SJCRH30 (cell line): ENCODE measurements around the gene SLC16A12. TPM values are rescaled to one million over a fixed set of nuclear protein-coding genes. Genes with fewer than 3 reads are reported as not detected.

Experiments
- DNase-seq, 2 experiments: peaks; one replicate each; pipeline ENCODE4 v3.0.0-alpha.2; 2015 to 2020
- H3K27ac ChIP-seq: fragments of 250-450 bp; sonication (Bioruptor Pico); 2 replicates; pipeline ENCODE4 v1.5.1; 2020; ENCODE audit warnings: mild to moderate bottlenecking, moderate library complexity
- H3K27me3 ChIP-seq: fragments of 250-450 bp; sonication (Bioruptor Pico); 2 replicates; pipeline ENCODE4 v1.5.1; 2020; ENCODE audit warnings: mild to moderate bottlenecking, moderate library complexity
- H3K36me3 ChIP-seq: fragments of 250-450 bp; sonication (Bioruptor Pico); 2 replicates; pipeline ENCODE4 v1.5.1; 2020; ENCODE audit warnings: mild to moderate bottlenecking, moderate library complexity
- H3K4me1 ChIP-seq: fragments of 250-450 bp; sonication (Bioruptor Pico); 2 replicates; pipeline ENCODE4 v1.5.1; 2020; ENCODE audit warnings: mild to moderate bottlenecking, moderate library complexity
- H3K4me3 ChIP-seq: fragments of 250-450 bp; sonication (Bioruptor Pico); 2 replicates; pipeline ENCODE4 v1.5.1; 2020; ENCODE audit warnings: mild to moderate bottlenecking, moderate library complexity
- H3K9me3 ChIP-seq: fragments of 250-450 bp; sonication (Bioruptor Pico); replicated peaks from 2 replicates; pipeline ENCODE4 v1.5.1; 2020; ENCODE audit warnings: mild to moderate bottlenecking, moderate library complexity
- total RNA-seq: library from RNA; depleted of rRNA; stranded (reverse); fragments of >200 nt; shearing (Covaris generic); gene quantifications from 2 replicates; pipeline ENCODE4 v1.2.3, GENCODE V29; 2014; rRNA removed

Gene SLC16A12, protein sequence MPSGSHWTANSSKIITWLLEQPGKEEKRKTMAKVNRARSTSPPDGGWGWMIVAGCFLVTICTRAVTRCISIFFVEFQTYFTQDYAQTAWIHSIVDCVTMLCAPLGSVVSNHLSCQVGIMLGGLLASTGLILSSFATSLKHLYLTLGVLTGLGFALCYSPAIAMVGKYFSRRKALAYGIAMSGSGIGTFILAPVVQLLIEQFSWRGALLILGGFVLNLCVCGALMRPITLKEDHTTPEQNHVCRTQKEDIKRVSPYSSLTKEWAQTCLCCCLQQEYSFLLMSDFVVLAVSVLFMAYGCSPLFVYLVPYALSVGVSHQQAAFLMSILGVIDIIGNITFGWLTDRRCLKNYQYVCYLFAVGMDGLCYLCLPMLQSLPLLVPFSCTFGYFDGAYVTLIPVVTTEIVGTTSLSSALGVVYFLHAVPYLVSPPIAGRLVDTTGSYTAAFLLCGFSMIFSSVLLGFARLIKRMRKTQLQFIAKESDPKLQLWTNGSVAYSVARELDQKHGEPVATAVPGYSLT
- 0.15 and 0.18 TPM in 2 replicates for total RNA-seq

DNA sequence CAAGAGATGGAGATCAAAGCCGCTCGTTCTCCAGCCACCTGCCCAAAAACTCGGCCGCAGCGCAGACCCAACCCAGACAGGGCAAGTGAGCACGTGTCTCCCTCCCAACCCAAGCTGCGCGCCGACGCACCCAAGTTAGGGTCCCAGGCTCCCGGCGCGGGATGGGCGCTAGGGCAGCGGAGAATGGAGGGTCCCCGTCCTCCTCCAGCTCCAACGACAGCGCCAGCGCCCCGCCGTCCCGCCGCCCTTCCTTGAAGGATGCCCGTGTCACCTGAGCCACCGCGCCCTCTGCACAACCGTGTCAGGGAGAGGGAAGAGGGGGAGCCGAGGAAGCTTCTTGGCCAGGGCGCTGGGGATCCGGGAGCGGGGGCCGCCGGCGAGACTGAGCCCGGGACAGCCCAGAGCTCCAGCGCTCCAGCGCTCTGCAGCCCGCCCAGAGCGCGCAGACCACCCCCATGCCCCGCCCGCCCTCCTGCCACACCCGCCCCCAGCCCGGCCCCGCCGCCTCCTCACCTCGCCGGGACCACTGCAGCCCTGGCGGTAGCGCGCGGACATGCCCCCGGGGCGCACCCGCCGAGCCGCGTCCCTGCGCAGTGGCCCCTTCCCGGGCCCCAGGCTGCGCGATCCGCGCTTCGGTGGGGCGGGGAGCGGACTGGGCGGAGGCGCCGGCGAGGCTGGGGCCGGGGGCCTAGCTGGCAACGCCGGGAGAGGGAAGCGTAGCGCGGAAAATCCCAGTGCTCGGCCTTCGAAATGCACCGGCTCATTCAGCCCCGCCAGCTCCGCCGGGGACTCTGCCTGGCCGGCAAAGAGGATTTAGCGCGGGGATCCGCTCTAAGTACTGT, at the start of gene SLC16A12:
Gene SLC16A12 (minus strand): TSS at position 424 of the 842 bp plus-strand sequence. CDS start 73,016 bp downstream, outside the sequence.
- no peak for DNase-seq
- no peaks in the 10 kb centered on the region for H3K4me1 ChIP-seq
- H3K27me3 ChIP-seq, result no peaks in the 10 kb centered on the region

DNA sequence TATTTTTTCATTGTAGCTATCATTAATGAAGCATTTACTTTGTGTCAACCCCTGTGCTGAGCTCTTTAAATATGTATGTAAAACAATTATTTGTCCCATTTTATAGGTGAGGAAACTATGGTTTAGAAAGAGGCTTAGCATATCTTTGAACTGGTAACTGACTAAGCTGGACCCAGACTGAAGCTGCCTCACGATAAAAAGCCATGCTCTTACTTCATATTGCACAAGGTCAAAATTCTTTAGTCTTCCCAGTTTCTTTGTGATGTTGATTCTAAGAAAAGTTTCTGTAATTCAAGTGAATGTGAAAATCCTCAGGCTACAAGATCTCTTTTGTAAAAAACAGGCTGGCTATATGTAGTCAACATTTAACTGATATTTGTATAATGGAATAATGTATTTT, 46.6 kb upstream of the SLC16A12 start:
- Histone ChIP-seq H3K36me3 (no peaks in the 10 kb centered on the region), H3K9me3 (no peaks in the 10 kb centered on the region), H3K27ac (no peak overlapping the region), H3K27me3 (no peaks in the 10 kb centered on the region), H3K4me3 (no peak overlapping the region), H3K4me1 (no peaks in the 10 kb centered on the region)
- no peak for DNase-seq

More for the DNA sequence above, at the start of gene SLC16A12:
- Histone ChIP-seq H3K9me3 (no peaks in the 10 kb centered on the region), H3K4me3 (no peak within 1 kb of the TSS), H3K36me3 (no peaks in the 10 kb centered on the region), H3K27ac (no peak within 1 kb of the TSS)

DNA sequence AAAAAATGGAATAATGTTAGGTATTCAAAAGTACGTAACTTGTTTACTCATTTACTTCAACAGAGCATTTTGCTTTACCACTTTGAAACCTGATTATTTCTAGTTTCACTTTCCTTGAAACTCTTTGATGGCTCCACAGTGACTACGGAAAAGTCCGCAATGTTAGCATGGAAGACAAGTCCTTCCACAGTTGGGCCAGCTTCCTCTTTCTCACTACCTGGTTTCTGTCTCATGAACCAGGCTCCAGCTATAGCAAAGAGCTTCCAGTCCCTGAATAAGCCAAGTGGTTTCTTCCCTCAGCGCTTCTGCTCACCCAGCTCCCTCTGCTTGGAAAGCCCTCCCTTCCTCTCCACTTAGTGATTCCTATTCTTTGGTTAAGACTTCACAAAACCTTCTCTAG, 44.8 kb upstream of the SLC16A12 start:
- H3K27me3 ChIP-seq, result no peaks in the 10 kb centered on the region
- no peaks in the 10 kb centered on the region for H3K9me3 ChIP-seq
- H3K27ac ChIP-seq, result no peak overlapping the region

DNA sequence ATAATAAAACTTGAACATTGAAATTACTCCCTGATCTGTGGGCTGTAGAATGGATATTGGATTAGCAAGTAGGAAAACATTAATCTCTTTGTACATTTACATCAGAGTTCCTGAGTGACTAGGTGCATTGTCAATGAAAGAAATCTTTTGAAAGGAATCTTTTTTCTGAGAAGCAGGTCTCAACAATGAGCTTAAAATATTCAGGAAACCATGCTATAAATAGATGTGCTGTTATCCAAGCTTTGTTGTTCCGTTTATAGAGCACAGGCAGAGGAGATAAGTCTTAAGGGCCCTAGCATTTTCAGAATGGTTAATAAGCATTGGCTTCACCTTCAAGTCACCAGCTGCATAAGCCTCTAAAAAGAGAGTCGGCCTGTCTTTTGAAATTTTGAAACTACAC, 41.3 kb upstream of the SLC16A12 start:
- no peak for DNase-seq
- H3K9me3 ChIP-seq, result no peaks in the 10 kb centered on the region
- no peak overlapping the region for H3K4me3 ChIP-seq
- H3K27me3 ChIP-seq, result no peaks in the 10 kb centered on the region
- H3K27ac ChIP-seq, result no peak overlapping the region
- H3K4me1 ChIP-seq, result peaks cover 22% of the 10 kb centered on the region
- no peaks in the 10 kb centered on the region for H3K36me3 ChIP-seq

More for the DNA sequence above, 44.8 kb upstream of the SLC16A12 start:
- DNase-seq, result no peak
- H3K4me1 ChIP-seq, result peaks cover 9% of the 10 kb centered on the region
- no peak overlapping the region for H3K4me3 ChIP-seq
- H3K36me3 ChIP-seq, result no peaks in the 10 kb centered on the region

DNA sequence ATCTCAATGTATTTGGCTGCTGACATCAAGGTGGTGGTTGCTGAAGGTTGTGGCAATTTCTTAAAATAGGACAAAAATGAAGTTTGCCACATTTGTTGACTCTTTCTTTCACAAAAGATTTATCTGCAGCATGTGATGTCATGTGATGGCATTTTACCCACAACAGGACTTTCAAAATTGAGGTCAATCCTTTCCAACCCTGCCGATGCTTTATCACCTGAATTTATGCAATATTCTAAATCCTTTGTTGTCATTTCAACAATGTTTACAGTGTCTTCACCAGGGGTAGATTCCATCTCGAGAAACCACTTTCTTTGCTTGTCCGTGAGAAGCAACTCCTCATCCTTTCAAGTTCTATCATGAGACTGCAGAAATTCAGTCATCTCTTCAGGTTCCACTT, 40.6 kb upstream of the SLC16A12 start:
- no peak for DNase-seq
- Histone ChIP-seq H3K4me3 (no peak overlapping the region), H3K27ac (peak overlapping the region; percentile 89), H3K4me1 (peaks cover 22% of the 10 kb centered on the region), H3K36me3 (no peaks in the 10 kb centered on the region), H3K27me3 (no peaks in the 10 kb centered on the region), H3K9me3 (no peaks in the 10 kb centered on the region)

DNA sequence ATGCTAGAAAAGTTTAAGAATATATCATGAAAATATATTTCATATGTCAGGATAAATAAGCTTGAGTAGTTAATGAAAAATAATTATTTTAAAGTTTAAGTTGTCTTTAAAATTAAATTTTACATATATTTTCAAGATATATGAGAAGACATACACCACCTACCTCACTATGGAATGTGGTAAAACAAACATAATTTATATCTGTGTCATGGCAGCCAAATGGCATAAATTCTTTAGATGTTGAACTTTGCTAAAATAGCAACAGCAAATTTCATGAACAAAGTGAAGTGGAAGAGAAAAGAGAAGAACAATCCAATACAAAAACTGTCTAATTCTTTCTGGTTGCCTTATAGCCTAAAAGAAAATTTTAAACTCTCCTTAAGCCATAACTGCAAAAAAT, 39.6 kb upstream of the SLC16A12 start:
- H3K4me3 ChIP-seq, result no peak overlapping the region
- no peak for DNase-seq
- peaks cover 22% of the 10 kb centered on the region for H3K4me1 ChIP-seq
- no peaks in the 10 kb centered on the region for H3K36me3 ChIP-seq
- no peaks in the 10 kb centered on the region for H3K9me3 ChIP-seq
- H3K27me3 ChIP-seq, result no peaks in the 10 kb centered on the region
- peak overlapping the region; percentile 89 for H3K27ac ChIP-seq

DNA sequence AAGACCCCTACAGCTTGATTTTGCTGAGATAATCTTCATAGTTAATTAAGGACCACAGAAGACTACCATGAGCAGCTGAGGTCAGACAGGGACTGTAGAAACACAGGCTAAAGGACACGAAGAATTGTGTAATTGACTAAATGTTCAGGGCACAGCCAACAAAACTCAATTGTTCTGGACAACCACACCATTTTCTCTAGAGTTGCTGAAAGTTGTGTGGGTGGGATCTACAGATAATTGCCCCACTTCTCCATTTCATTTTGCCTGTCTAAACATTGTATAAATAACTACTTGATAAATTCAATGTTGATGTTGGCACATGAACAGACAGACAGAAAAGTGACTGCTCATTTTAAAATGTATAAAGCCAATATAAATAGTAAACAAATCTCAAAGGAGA, 39.0 kb upstream of the SLC16A12 start:
- H3K9me3 ChIP-seq, result no peaks in the 10 kb centered on the region
- peaks cover 22% of the 10 kb centered on the region for H3K4me1 ChIP-seq
- DNase-seq, result peak; percentile 55 to 76
- peak overlapping the region; percentile 89 for H3K27ac ChIP-seq
- no peak overlapping the region for H3K4me3 ChIP-seq
- H3K27me3 ChIP-seq, result no peaks in the 10 kb centered on the region
- no peaks in the 10 kb centered on the region for H3K36me3 ChIP-seq

DNA sequence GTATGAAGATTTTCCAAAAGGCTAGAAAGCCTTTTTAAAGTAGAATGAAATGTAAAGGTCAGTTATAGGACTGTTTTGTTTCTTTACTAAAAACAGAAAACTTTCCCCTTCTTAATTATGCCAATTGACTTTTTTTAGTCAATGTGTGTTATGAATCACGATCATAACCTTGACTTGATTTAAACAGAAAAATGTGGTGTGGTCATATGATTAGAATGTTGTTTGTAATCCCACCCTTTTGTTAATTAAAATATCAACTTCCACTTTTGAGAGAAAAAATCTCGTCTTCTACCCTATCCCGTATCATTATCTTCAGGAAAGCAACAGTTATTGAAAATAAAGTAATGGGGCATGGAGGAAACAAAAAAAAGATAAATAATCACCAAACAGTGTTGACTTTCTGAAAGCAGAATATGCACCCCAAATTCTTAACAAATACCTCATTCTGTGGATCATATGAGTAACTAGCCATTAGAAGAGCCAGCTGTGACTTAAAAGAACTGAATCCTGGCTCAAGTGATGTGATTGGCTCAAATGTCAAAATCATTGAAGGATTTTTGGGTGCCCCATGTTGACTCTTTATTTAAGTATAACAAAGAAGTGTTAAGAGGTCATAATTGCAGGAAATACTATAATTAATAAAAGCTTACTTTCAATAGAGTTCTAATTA, 32.3 kb upstream of the SLC16A12 start:
- DNase-seq, result no peak
- Histone ChIP-seq H3K4me3 (no peak overlapping the region), H3K9me3 (no peaks in the 10 kb centered on the region), H3K4me1 (no peaks in the 10 kb centered on the region), H3K36me3 (no peaks in the 10 kb centered on the region), H3K27ac (no peak overlapping the region), H3K27me3 (no peaks in the 10 kb centered on the region)

DNA sequence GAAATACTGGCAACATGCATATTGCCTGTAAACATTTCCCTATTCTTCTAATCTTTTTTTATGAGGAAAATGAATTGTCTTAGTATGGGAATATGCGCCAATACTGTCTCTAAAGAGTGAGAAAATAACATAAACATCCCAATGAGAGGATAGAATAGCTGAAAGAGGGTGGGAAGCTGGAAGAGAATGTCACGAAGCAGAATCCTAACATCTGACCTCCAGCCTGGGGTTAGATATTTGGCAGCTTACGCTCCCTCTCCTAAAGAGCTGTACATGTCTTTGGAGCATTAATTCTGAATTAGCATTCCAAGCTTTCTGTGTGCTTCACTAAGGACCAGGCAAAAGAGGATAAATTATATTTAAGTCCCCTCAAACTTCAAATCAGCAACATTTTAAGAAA, 31.6 kb upstream of the SLC16A12 start:
- Histone ChIP-seq H3K27me3 (no peaks in the 10 kb centered on the region), H3K4me1 (no peaks in the 10 kb centered on the region), H3K9me3 (no peaks in the 10 kb centered on the region), H3K27ac (no peak overlapping the region), H3K4me3 (no peak overlapping the region), H3K36me3 (no peaks in the 10 kb centered on the region)
- no peak for DNase-seq

DNA sequence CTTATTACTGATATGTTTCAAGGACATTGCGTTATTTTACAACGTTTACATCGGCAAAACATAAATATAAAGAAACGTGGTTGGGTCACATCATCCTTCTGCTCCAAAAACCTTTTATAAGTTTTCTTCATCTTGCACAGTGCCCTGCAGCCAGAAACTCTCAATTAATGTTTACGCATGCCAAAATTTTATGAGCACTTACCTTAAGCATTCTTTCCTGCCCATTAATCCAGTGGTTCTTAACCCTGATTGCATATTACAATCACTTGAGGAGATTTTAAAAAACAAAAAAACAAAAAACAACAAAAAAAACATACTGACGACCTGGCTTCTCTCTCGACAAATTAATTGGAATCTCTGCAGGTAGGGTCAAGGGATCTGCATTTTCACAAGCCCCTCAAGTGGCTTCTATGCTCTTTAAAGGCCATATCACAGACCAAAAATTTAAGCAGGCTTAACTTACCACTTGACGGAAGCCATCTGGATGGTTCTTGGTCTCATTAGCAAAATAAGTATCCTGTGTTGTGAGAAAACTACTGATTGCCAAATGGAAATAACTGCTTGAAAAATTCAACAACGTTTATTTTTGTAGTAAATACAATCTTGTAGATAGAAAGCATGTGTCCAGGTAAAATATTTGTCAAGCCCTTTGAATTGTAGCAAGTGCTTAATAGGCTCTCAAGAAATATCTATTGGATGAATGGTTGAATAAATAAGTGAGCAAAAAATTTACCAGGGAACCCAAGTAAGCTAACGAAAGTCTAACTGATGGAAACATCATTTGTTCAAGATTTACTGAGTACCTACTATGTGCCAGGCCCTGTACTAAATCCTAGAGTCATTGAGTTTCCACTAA, 30.9 kb upstream of the SLC16A12 start:
- DNase-seq, result no peak
- Histone ChIP-seq H3K27me3 (no peaks in the 10 kb centered on the region), H3K4me3 (no peak overlapping the region), H3K27ac (no peak overlapping the region), H3K4me1 (no peaks in the 10 kb centered on the region), H3K9me3 (no peaks in the 10 kb centered on the region), H3K36me3 (no peaks in the 10 kb centered on the region)

DNA sequence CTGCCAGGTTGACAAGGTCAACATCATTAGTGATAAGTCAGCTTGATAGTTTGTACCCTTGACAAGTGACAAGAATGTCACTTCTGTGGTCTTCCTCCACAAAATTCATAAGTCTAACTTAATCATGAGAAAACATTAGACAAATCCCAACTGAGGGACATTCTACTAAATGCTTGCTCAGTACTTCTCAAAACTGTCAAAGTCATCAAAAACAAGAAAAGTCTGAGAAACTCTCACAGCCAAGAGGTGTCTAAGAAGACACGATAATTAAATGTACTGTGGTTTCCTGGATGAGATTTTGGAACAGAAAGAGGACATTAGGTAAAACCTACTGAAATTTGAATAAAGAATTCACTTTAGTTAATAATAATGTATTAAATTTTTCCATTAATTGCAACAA, 29.8 kb upstream of the SLC16A12 start:
- H3K4me1 ChIP-seq, result no peaks in the 10 kb centered on the region
- no peaks in the 10 kb centered on the region for H3K9me3 ChIP-seq
- no peak for DNase-seq
- no peaks in the 10 kb centered on the region for H3K27me3 ChIP-seq
- H3K36me3 ChIP-seq, result no peaks in the 10 kb centered on the region
- no peak overlapping the region for H3K4me3 ChIP-seq
- H3K27ac ChIP-seq, result no peak overlapping the region

DNA sequence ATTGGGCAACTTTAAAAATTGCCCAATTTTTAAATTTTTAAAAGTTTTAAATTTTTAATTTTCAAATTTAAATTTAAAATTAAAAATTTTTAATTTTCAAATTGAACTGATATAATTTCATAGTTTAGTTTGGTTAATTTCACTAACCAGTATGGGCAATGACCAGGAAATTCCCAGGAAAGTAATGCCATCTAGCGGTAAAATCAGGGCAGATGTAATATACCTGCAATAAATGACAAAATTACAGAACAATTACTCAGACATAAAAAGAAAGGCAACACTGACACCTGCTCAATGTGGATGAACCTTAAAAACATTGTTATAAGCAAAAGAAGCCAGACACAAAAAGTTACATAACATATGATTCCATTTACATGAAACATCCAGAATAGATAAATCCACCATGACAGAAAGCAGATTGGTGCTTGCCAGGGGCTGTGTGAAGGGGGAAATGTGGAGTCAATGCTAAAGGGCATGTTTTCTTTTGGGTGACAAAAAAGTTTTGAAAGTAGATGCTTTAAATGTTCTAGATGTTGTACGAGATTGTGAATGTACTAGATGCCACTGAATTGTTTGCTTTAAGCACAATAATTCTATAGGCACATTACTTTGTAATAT, 28.6 kb upstream of the SLC16A12 start:
- H3K4me1 ChIP-seq, result no peaks in the 10 kb centered on the region
- no peaks in the 10 kb centered on the region for H3K27me3 ChIP-seq
- no peak overlapping the region for H3K27ac ChIP-seq
- no peaks in the 10 kb centered on the region for H3K9me3 ChIP-seq
- H3K36me3 ChIP-seq, result no peaks in the 10 kb centered on the region
- DNase-seq, result peak; percentile 6 to 55
- no peak overlapping the region for H3K4me3 ChIP-seq

DNA sequence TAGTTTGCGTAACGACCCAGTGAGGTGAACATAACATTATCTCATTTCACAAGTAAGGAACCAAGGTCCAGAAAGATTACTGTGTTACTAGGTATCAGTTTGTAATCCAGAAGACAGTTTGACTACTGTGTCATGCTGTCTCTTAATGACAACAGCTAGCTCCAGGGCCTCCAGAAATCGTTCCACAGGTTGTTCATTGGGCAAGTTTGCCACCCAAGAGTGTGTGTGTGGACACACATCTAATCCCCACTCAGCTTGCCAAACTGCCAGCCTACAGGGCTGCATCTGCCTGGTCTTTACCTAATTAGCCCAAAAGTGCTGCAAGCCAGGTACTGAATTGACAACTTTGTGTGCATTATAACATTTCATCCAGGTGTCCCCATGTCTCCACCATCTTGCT, 27.9 kb upstream of the SLC16A12 start:
- H3K27ac ChIP-seq, result no peak overlapping the region
- H3K36me3 ChIP-seq, result no peaks in the 10 kb centered on the region
- H3K4me3 ChIP-seq, result no peak overlapping the region
- no peaks in the 10 kb centered on the region for H3K9me3 ChIP-seq
- no peak for DNase-seq
- H3K4me1 ChIP-seq, result no peaks in the 10 kb centered on the region
- H3K27me3 ChIP-seq, result no peaks in the 10 kb centered on the region

DNA sequence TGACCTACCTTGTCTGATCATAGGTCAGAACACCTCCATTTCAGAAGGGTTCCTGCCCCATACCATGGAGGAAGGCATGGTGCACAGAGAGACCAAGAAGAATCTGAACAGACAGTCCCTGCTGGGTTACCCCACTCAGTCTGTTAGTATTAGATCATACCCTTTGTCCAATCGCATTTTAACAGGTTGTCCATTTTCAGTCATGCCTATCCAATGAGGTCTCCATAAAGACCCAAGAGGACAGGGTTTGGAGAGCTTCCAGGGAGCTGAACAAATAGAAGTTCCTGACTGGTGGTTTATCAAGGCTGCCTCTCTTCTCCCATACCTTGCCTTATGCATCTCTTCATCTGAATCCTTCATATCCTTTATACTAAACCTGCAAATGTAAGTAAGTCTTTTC, 21.2 kb upstream of the SLC16A12 start:
- Histone ChIP-seq H3K9me3 (no peaks in the 10 kb centered on the region), H3K4me1 (no peaks in the 10 kb centered on the region), H3K27me3 (no peaks in the 10 kb centered on the region), H3K4me3 (no peak overlapping the region), H3K27ac (no peak overlapping the region), H3K36me3 (no peaks in the 10 kb centered on the region)
- DNase-seq, result peak; percentile 4 to 5
